Measurements from ENCODE around the gene THRA.

The THRA gene

GRCh38 chr17:40062329-40063186, at the start of gene THRA:
TSS of gene THRA (plus strand) at chr17:40062965. CDS start at chr17:40074489, 11,524 bp downstream.
- DNase-seq, result peak; percentile 50

- DNase-seq, result no peak
Measured at GRCh38 chr17:40014375-40014980, 48.3 kb upstream of the THRA start.

- peak; percentile 27 for DNase-seq
Measured at GRCh38 chr17:40015005-40015997, 47.5 kb upstream of the THRA start, which contains the start of gene CSF3. TSS of gene CSF3 (plus strand) at chr17:40015440. CDS start at chr17:40015475, 35 bp downstream.

- DNase-seq, result no peak
Measured at GRCh38 chr17:40015998-40016985, 46.5 kb upstream of the THRA start.

- no peak for DNase-seq
Measured at GRCh38 chr17:40017422-40018080, 45.2 kb upstream of the THRA start.

GRCh38 chr17:40018211-40019121, 44.3 kb upstream of the THRA start:
- DNase-seq, result peak; percentile 18

- DNase-seq, result no peak
Measured at GRCh38 chr17:40019140-40019991, 43.4 kb upstream of the THRA start.

GRCh38 chr17:40020146-40020545, 42.6 kb upstream of the THRA start:
- no peak for DNase-seq

GRCh38 chr17:40021451-40021971, 41.3 kb upstream of the THRA start:
- DNase-seq, result no peak

GRCh38 chr17:40022497-40022896, 40.3 kb upstream of the THRA start:
- DNase-seq, result no peak

- DNase-seq, result peak; percentile 76
Measured at GRCh38 chr17:40022961-40023541, 39.7 kb upstream of the THRA start.

GRCh38 chr17:40023590-40024292, 39.0 kb upstream of the THRA start:
- DNase-seq, result peak; percentile 82

- no peak for DNase-seq
Measured at GRCh38 chr17:40024901-40025300, 37.9 kb upstream of the THRA start.

- no peak for DNase-seq
Measured at GRCh38 chr17:40025559-40025958, 37.2 kb upstream of the THRA start.

GRCh38 chr17:40025991-40026815, 36.6 kb upstream of the THRA start:
- peak; percentile 66 for DNase-seq

- peak; percentile 68 for DNase-seq
Measured at GRCh38 chr17:40026816-40027613, 35.8 kb upstream of the THRA start.

All from NCI-H1092 treated with DMSO at 0.1 percent for 48 hours (cell line).